Measurements from ENCODE around the gene SFN. TPM values are rescaled to one million over a fixed set of nuclear protein-coding genes. Genes with fewer than 3 reads are reported as not detected.

Gene SFN
- total and polyA plus RNA-seq, 2 of the 13 experiments (the other 11 are each of a cell fraction or from before 2014, with no cell fraction given), result 4.3 to 5.6 TPM

DNA sequence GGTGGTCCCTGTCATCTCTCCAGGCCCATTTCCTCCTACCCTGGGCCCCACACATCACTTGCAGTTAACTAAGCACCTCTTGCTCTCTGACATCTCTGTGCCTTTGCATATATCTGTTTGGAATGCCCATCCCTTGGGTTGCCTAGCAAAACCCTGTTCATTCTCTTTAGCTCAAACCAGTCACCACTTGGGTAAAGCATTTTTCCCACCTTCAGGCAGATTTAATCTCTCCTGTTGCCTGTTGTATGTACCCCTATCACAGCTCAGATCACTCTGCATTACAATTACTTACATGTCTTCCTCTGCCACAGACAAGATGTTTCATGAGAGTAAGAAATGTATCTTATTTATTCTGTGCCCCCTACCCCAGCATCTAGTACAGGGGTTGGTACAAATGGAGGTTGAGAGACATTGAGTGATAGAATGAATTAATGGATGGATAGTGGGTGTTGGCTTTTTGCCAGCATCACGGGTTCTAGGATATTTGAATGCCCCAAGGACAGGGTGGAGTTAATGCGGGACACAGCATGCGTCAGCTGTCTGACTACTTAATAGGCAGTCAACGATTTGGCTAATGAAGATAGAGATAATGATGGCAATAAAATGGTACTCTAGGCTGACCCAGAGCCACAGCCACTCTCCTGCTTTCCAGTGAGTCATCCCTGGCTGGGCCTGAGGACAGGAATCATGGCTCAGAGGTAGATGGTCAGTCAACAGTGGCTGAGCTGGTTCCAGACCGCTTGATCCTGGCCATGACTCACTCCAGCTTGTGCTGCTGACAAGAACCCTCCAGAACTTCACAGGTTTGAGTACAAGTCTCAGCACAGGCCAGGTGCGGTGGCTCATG, 44.3 kb downstream of the SFN start (continued):
- TF ChIP-seq ZNF350 (CRISPR knock-in tag; IDR thresholded peaks at IDR 0.05; ENCODE audit: borderline replicate concordance, low read depth) (no peak), BRD4 (CRISPR knock-in tag; IDR thresholded peaks at IDR 0.05) (no peak), ELF3 (CRISPR knock-in tag; IDR thresholded peaks at IDR 0.05) (no peak), HES4 (CRISPR knock-in tag; IDR thresholded peaks at IDR 0.05; ENCODE audit: borderline replicate concordance) (no peak), ZNF225 (CRISPR knock-in tag; IDR thresholded peaks at IDR 0.05) (no peak), FOSL2 (CRISPR knock-in tag; IDR thresholded peaks at IDR 0.05) (peak; percentile 95), SMAD3 (CRISPR knock-in tag; IDR thresholded peaks at IDR 0.05) (0 out of 2 replicates have a peak, but pooled peaks have one; percentile 55), CBX5 (CRISPR knock-in tag; IDR thresholded peaks at IDR 0.05; ENCODE audit: borderline replicate concordance) (peak; percentile 37; the same call in 1 of the 2 replicates), ZNF788 (CRISPR knock-in tag; IDR thresholded peaks at IDR 0.05; ENCODE audit: borderline replicate concordance) (no peak), TOPORS (CRISPR knock-in tag; IDR thresholded peaks at IDR 0.05) (no peak), ZNF510 (CRISPR knock-in tag; IDR thresholded peaks at IDR 0.05; ENCODE audit: low read depth) (no peak), RXRB (CRISPR knock-in tag; IDR thresholded peaks at IDR 0.05; ENCODE audit: borderline replicate concordance) (peak; percentile 44), SKI (IDR thresholded peaks at IDR 0.05; ENCODE audit: partially characterized antibody) (peak; percentile 50)
- TF ChIP-seq, protein P1, sequence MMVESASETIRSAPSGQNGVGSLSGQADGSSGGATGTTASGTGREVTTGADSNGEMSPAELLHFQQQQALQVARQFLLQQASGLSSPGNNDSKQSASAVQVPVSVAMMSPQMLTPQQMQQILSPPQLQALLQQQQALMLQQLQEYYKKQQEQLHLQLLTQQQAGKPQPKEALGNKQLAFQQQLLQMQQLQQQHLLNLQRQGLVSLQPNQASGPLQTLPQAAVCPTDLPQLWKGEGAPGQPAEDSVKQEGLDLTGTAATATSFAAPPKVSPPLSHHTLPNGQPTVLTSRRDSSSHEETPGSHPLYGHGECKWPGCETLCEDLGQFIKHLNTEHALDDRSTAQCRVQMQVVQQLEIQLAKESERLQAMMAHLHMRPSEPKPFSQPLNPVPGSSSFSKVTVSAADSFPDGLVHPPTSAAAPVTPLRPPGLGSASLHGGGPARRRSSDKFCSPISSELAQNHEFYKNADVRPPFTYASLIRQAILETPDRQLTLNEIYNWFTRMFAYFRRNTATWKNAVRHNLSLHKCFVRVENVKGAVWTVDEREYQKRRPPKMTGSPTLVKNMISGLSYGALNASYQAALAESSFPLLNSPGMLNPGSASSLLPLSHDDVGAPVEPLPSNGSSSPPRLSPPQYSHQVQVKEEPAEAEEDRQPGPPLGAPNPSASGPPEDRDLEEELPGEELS (CRISPR knock-in tag; IDR thresholded peaks at IDR 0.05), result no peak
- TF ChIP-seq, protein P2, sequence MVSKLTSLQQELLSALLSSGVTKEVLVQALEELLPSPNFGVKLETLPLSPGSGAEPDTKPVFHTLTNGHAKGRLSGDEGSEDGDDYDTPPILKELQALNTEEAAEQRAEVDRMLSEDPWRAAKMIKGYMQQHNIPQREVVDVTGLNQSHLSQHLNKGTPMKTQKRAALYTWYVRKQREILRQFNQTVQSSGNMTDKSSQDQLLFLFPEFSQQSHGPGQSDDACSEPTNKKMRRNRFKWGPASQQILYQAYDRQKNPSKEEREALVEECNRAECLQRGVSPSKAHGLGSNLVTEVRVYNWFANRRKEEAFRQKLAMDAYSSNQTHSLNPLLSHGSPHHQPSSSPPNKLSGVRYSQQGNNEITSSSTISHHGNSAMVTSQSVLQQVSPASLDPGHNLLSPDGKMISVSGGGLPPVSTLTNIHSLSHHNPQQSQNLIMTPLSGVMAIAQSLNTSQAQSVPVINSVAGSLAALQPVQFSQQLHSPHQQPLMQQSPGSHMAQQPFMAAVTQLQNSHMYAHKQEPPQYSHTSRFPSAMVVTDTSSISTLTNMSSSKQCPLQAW (CRISPR knock-in tag; IDR thresholded peaks at IDR 0.05), result no peak
- TF ChIP-seq, protein P3, sequence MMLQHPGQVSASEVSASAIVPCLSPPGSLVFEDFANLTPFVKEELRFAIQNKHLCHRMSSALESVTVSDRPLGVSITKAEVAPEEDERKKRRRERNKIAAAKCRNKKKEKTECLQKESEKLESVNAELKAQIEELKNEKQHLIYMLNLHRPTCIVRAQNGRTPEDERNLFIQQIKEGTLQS (CRISPR knock-in tag; IDR thresholded peaks at IDR 0.05), result peak; percentile 68
- TF ChIP-seq, protein P4, sequence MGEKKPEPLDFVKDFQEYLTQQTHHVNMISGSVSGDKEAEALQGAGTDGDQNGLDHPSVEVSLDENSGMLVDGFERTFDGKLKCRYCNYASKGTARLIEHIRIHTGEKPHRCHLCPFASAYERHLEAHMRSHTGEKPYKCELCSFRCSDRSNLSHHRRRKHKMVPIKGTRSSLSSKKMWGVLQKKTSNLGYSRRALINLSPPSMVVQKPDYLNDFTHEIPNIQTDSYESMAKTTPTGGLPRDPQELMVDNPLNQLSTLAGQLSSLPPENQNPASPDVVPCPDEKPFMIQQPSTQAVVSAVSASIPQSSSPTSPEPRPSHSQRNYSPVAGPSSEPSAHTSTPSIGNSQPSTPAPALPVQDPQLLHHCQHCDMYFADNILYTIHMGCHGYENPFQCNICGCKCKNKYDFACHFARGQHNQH (CRISPR knock-in tag; IDR thresholded peaks at IDR 0.05), result 0 out of 2 replicates have a peak, but pooled peaks have one; percentile 23
- TF ChIP-seq, protein P5, sequence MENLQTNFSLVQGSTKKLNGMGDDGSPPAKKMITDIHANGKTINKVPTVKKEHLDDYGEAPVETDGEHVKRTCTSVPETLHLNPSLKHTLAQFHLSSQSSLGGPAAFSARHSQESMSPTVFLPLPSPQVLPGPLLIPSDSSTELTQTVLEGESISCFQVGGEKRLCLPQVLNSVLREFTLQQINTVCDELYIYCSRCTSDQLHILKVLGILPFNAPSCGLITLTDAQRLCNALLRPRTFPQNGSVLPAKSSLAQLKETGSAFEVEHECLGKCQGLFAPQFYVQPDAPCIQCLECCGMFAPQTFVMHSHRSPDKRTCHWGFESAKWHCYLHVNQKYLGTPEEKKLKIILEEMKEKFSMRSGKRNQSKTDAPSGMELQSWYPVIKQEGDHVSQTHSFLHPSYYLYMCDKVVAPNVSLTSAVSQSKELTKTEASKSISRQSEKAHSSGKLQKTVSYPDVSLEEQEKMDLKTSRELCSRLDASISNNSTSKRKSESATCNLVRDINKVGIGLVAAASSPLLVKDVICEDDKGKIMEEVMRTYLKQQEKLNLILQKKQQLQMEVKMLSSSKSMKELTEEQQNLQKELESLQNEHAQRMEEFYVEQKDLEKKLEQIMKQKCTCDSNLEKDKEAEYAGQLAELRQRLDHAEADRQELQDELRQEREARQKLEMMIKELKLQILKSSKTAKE (CRISPR knock-in tag; IDR thresholded peaks at IDR 0.05; ENCODE audit: borderline replicate concordance), result no peak

Measured in HepG2 (cell line).